Activated CD8-positive, alpha-beta T cell treated with anti-CD3 and anti-CD28 coated beads, Interleukin-2, amount 10 ng/mL, durations not matched to agents 7 days and 5 days (primary cell): ENCODE results near the gene NOS2. TPM values are rescaled to one million over a fixed set of nuclear protein-coding genes. Genes with fewer than 3 reads are reported as not detected.
"Not testable (repeated sequence)": the region's sequence is repeated elsewhere in the genome, so short reads cannot be mapped to it uniquely, and the experiment has no call there.

Experiments used
- ATAC-seq: fragments of 150-1000 bp; cut with Tn5 transposase; one replicate; pipeline ENCODE4 v1.10.0; 2021; ENCODE audit warnings: moderate library complexity
- CTCF ChIA-PET: fragments of 350-600 bp; sonication (Branson Sonifier 250); formaldehyde crosslinking; loops from one replicate; lab custom pipeline; 2021; ENCODE audit warnings: antibody characterized with exemption; lab: Charles Lee
- POLR2A ChIA-PET: fragments of 350-600 bp; sonication (Branson Sonifier 250); formaldehyde crosslinking; loops from one replicate; lab custom pipeline; 2021; ENCODE audit warnings: antibody characterized with exemption; lab: Charles Lee
- DNase-seq: peaks from one replicate; pipeline ENCODE4 v3.0.0-alpha.2; 2020
- H3K27ac Mint-ChIP-seq: one replicate; pipeline ENCODE4 v1.8.0; 2021; ENCODE audit warnings: mild to moderate bottlenecking, mixed read lengths
- H3K27me3 Mint-ChIP-seq: one replicate; pipeline ENCODE4 v1.8.0; 2021; ENCODE audit warnings: low read depth, mixed read lengths
- H3K36me3 Mint-ChIP-seq: one replicate; pipeline ENCODE4 v1.8.0; 2021; ENCODE audit warnings: low read depth, mixed read lengths
- H3K4me1 Mint-ChIP-seq: one replicate; pipeline ENCODE4 v1.8.0; 2021; ENCODE audit warnings: low read depth, mixed read lengths
- H3K4me3 Mint-ChIP-seq: one replicate; pipeline ENCODE4 v1.8.0; 2021; ENCODE audit warnings: mild to moderate bottlenecking, mixed read lengths
- H3K9me3 Mint-ChIP-seq: one replicate; pipeline ENCODE4 v1.8.0; 2022; ENCODE audit warnings: mixed read lengths; ENCODE audit not compliant: insufficient read depth
- total RNA-seq, 2 experiments: library from RNA; stranded (reverse); gene quantifications; one replicate each; pipeline ENCODE4 v1.2.3, GENCODE V29; 2021

NOS2 gene
- total RNA-seq, 2 experiments from 2014 or later = not detected

- H3K36me3 Mint-ChIP-seq, DNase-seq, POLR2A ChIA-PET, H3K9me3 Mint-ChIP-seq, H3K27me3 Mint-ChIP-seq, ATAC-seq, H3K4me1 Mint-ChIP-seq, H3K27ac Mint-ChIP-seq, CTCF ChIA-PET, H3K4me3 Mint-ChIP-seq: not testable (repeated sequence)
Observed at GRCh38 chr17:27740541-27740940, 59.8 kb downstream of the NOS2 start.

DNA sequence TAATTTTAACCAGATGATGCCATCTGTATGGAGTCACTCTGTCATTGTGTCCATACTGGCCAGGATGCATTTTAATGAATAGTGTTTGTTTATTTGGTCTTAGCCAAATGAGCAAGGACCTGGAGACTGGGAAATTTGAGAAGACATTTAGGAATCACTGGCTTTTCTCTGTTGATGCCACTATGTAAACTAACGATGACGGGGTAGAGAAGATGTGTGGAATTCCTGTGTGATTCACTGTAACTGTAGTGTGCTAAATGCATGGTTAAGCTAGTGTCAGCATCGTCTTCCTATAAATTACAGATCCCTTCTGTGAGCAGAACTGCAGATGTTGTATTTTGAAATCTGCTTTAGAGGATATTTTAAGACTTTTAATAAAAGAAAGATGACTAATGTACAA is 66.6 kb downstream of the NOS2 start:
- no peaks in the 10 kb centered on the region for H3K9me3 Mint-ChIP-seq
- DNase-seq (no peak), ATAC-seq (no peak)
- CTCF ChIA-PET = no interaction called here
- no peaks in the 10 kb centered on the region for H3K4me1 Mint-ChIP-seq
- POLR2A ChIA-PET = no interaction called here
- H3K27me3 Mint-ChIP-seq = peaks cover 40% of the 10 kb centered on the region
- H3K36me3 Mint-ChIP-seq = no peaks in the 10 kb centered on the region
- no peak overlapping the region for H3K27ac Mint-ChIP-seq
- H3K4me3 Mint-ChIP-seq = no peak overlapping the region

- ATAC-seq, H3K36me3 Mint-ChIP-seq, H3K4me1 Mint-ChIP-seq, POLR2A ChIA-PET, H3K27ac Mint-ChIP-seq, DNase-seq, H3K4me3 Mint-ChIP-seq, H3K9me3 Mint-ChIP-seq, CTCF ChIA-PET: not testable (repeated sequence)
- H3K27me3 Mint-ChIP-seq = peaks cover 40% of the 10 kb centered on the region
Observed at GRCh38 chr17:27732746-27733145, 67.6 kb downstream of the NOS2 start.

DNA sequence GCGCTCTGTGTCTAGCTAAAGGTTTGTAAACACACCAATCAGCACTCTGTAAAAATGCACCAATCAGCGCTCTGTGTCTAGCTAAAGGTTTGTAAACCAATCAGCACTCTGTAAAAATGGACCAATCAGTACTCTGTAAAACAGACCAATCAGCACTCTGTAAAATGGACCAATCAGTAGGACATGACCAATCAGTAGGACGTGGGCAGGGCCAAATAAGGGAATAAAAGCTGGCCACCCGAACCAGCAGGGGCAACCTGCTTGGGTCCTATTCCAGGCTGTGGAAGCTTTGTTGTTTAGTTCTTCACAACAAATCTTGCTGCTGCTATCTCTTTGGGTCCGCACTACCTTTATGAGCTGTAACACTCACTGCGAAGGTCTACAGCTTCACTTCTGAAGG is 74.3 kb downstream of the NOS2 start:
- H3K4me3 Mint-ChIP-seq, H3K36me3 Mint-ChIP-seq, H3K9me3 Mint-ChIP-seq, H3K27ac Mint-ChIP-seq, DNase-seq, CTCF ChIA-PET, H3K4me1 Mint-ChIP-seq, ATAC-seq: not testable (repeated sequence)
- peaks cover 25% of the 10 kb centered on the region for H3K27me3 Mint-ChIP-seq
- POLR2A ChIA-PET = interaction anchor here (0.6 kb wide), 1 partner anchor 253 kb away, joined by 4 read pairs; no protein-coding TSS in a partner anchor

GRCh38 chr17:27721797-27722196 is 78.5 kb downstream of the NOS2 start:
- H3K27me3 Mint-ChIP-seq = peaks cover 28% of the 10 kb centered on the region
- CTCF ChIA-PET = no interaction called here
- no peaks in the 10 kb centered on the region for H3K36me3 Mint-ChIP-seq
- H3K9me3 Mint-ChIP-seq = no peaks in the 10 kb centered on the region
- no peak overlapping the region for H3K27ac Mint-ChIP-seq
- H3K4me3 Mint-ChIP-seq = no peak overlapping the region
- POLR2A ChIA-PET = no interaction called here
- DNase-seq (no peak), ATAC-seq (no peak)
- no peaks in the 10 kb centered on the region for H3K4me1 Mint-ChIP-seq

Other genes with a start within 250 kb of the NOS2 start
- gene LGALS9, start 169.3 kb downstream of the NOS2 start, total RNA-seq = 100 to 1,000 TPM; 160 to 173 TPM
- gene LYRM9, start 92.8 kb upstream of the NOS2 start, total RNA-seq = 1 to 10 TPM; 1.6 to 3.6 TPM
- 10 to 100 TPM; 11.2 to 12.0 TPM for gene NLK, start 242.1 kb upstream of the NOS2 start, total RNA-seq